Breast epithelium (tissue), 4 donors: Measurements from ENCODE around the gene KLKB1. TPM values are rescaled to one million over a fixed set of nuclear protein-coding genes. Genes with fewer than 3 reads are reported as not detected.

Experiments
- DNase-seq, 2 donors: peaks; one replicate each; pipeline ENCODE4 v3.0.0-alpha.2; 2019; ENCODE audit warnings: low spot score in 2 of 2
- H3K27ac ChIP-seq, 2 donors: fragments of 200-600 bp; sonication (generic) in 1 of 2; one replicate each; pipeline ENCODE4 v1.5.1; 2016 to 2019; ENCODE audit warnings: mild to moderate bottlenecking in 1 of 2
- H3K27me3 ChIP-seq, 2 donors: fragments of 200-600 bp; sonication (generic) in 1 of 2; one replicate each; pipeline versions ENCODE4 v1.5.1 to v1.6.0; 2017 to 2019; ENCODE audit warnings: control low read depth in 1 of 2, mild to moderate bottlenecking in 1 of 2
- H3K36me3 ChIP-seq: fragments of 200-600 bp; one replicate; pipeline ENCODE4 v1.5.1; 2019
- H3K4me1 ChIP-seq, 2 donors: fragments of 200-600 bp; sonication (generic); one replicate each; pipeline ENCODE4 v1.5.1; 2016 to 2019; ENCODE audit warnings: control low read depth in 1 of 2
- H3K4me3 ChIP-seq, 3 donors: fragments of 200-600 bp; sonication (generic); 1 replicate in 2 of 3; 2 replicates in 1 of 3; pipeline ENCODE4 v1.5.1; 2016 to 2019; ENCODE audit warnings: mild to moderate bottlenecking in 3 of 3, moderate library complexity in 2 of 3
- H3K9me3 ChIP-seq, 2 donors: fragments of 200-600 bp; sonication (generic) in 1 of 2; one replicate each; pipeline ENCODE4 v1.5.1; 2016 to 2019; ENCODE audit warnings: control low read depth in 1 of 2
- CTCF ChIP-seq, 3 donors: fragments of 450-650 bp; IDR thresholded peaks; one replicate each; pipeline ENCODE4 v1.5.1; 2016 to 2017; ENCODE audit warnings: antibody characterized with exemption in 3 of 3, mild to moderate bottlenecking in 3 of 3, moderate library complexity in 3 of 3
- POLR2A ChIP-seq: fragments of 450-650 bp; IDR thresholded peaks from one replicate; pipeline ENCODE4 v1.6.1; 2016; ENCODE audit warnings: antibody characterized with exemption, mild to moderate bottlenecking, moderate library complexity
- POLR2AphosphoS5 ChIP-seq, 3 donors: sonication (generic); formaldehyde crosslinking; IDR thresholded peaks; one replicate each; pipeline ENCODE4 v1.6.1; 2017; ENCODE audit warnings: antibody characterized with exemption in 3 of 3
- intact Hi-C: fragments of 100-400 bp; cut with DNase I; formaldehyde crosslinking; loops from one replicate; pipeline ENCODE4 v1.15.1; 2023; ENCODE audit warnings: low total_unique reads
- total RNA-seq, 3 donors: library from RNA; depleted of rRNA; stranded (reverse); fragments of >200 nt; gene quantifications; one replicate each; pipeline ENCODE4 v1.1.0, GENCODE V29; 2016

Gene KLKB1
- total RNA-seq, 3 donors from 2014 or later, result 0.33 to 1.2 (median 0.96) TPM

GRCh38 chr4:186283311-186283710, 56.0 kb downstream of the KLKB1 start:
- no peak overlapping the region for H3K27ac ChIP-seq
- H3K4me1 ChIP-seq, result no peaks in the 10 kb centered on the region
- intact Hi-C loops, result no loop called here
- no peak for TF ChIP-seq POLR2A
- TF ChIP-seq CTCF (IDR thresholded peaks at IDR 0.05), result no peak
- TF ChIP-seq POLR2AphosphoS5 (IDR thresholded peaks at IDR 0.05), result no peak
- no peaks in the 10 kb centered on the region for H3K36me3 ChIP-seq
- H3K4me3 ChIP-seq, result no peak overlapping the region
- H3K9me3 ChIP-seq, result no peaks in the 10 kb centered on the region
- no peak for DNase-seq
- no peaks in the 10 kb centered on the region for H3K27me3 ChIP-seq

- TF ChIP-seq POLR2A (no peak), POLR2AphosphoS5 (IDR thresholded peaks at IDR 0.05) (no peak), CTCF (IDR thresholded peaks at IDR 0.05) (no peak)
- H3K27me3 ChIP-seq, result no peaks in the 10 kb centered on the region
- intact Hi-C loops, result no loop called here
- no peak overlapping the region for H3K27ac ChIP-seq
- no peaks in the 10 kb centered on the region for H3K9me3 ChIP-seq
- H3K4me3 ChIP-seq, result no peak overlapping the region
- DNase-seq, result no peak
- H3K4me1 ChIP-seq, result no peaks in the 10 kb centered on the region
- H3K36me3 ChIP-seq, result no peaks in the 10 kb centered on the region
Measured at GRCh38 chr4:186285147-186285546, 57.8 kb downstream of the KLKB1 start.

GRCh38 chr4:186286581-186286980, 59.3 kb downstream of the KLKB1 start:
- Histone ChIP-seq H3K9me3 (no peaks in the 10 kb centered on the region), H3K36me3 (no peaks in the 10 kb centered on the region), H3K27me3 (no peaks in the 10 kb centered on the region), H3K27ac (no peak overlapping the region), H3K4me3 (no peak overlapping the region), H3K4me1 (no peaks in the 10 kb centered on the region)
- no peak for TF ChIP-seq POLR2AphosphoS5 (IDR thresholded peaks at IDR 0.05)
- no peak for DNase-seq
- intact Hi-C loops, result no loop called here

- H3K4me3 ChIP-seq, result no peak overlapping the region
- intact Hi-C loops, result no loop called here
- H3K27ac ChIP-seq, result no peak overlapping the region
Measured at GRCh38 chr4:186291256-186291890, 64.1 kb downstream of the KLKB1 start.

GRCh38 chr4:186294160-186294559, 66.9 kb downstream of the KLKB1 start:
- Histone ChIP-seq H3K4me3 (no peak overlapping the region), H3K9me3 (no peaks in the 10 kb centered on the region)
- intact Hi-C loops, result no loop called here

More at GRCh38 chr4:186291256-186291890, 64.1 kb downstream of the KLKB1 start:
- no peaks in the 10 kb centered on the region for H3K27me3 ChIP-seq
- no peaks in the 10 kb centered on the region for H3K4me1 ChIP-seq
- H3K9me3 ChIP-seq, result no peaks in the 10 kb centered on the region
- DNase-seq, result no peak
- H3K36me3 ChIP-seq, result no peaks in the 10 kb centered on the region
- TF ChIP-seq POLR2AphosphoS5 (IDR thresholded peaks at IDR 0.05) (no peak), CTCF (IDR thresholded peaks at IDR 0.05) (no peak), POLR2A (no peak)

More at GRCh38 chr4:186294160-186294559, 66.9 kb downstream of the KLKB1 start:
- H3K27me3 ChIP-seq, result peaks cover 0 to 7% of the 10 kb centered on the region in 2 donors
- DNase-seq, result no peak
- TF ChIP-seq CTCF (IDR thresholded peaks at IDR 0.05) (no peak), POLR2AphosphoS5 (IDR thresholded peaks at IDR 0.05) (no peak), POLR2A (no peak)
- no peaks in the 10 kb centered on the region for H3K4me1 ChIP-seq
- H3K36me3 ChIP-seq, result no peaks in the 10 kb centered on the region
- H3K27ac ChIP-seq, result no peak overlapping the region
